ENCODE results near the gene ISLR2.

Gene ISLR2

GRCh38 chr15:74128785-74129585 lies 1.4 kb upstream of the ISLR2 start:
- no peak overlapping the region for H3K27ac ChIP-seq
- no peak for DNase-seq (ENCODE audit: low read depth, low spot score)

DNA sequence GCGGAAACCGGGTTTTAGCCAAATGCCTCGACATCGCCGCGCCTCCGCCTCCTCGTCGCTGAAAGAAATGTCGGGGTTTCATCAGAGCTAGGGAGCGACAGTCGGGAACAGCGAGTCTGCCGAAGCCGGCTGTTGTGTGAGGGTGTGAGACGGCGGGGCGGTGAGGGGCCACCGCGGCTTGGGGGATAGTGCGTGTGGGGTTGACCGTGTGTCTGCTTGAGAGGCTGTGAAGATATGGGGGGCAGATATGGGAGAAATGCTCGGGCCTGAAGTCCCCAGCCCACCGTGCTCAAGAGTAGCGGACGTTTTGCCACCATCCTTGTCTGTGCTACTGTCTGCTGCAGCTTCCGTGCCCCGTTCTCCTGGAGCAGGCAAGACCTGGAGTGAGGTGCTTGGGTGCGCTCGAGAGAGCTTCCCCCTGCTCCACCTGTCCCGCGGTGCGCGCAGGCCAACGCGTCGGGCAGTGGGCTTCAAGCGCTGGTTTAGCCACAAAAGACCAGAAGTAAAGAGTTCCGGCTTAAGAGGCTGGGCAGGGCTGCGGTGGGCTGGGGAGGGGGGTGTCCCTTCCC lies 716 bp upstream of the ISLR2 start:
- H3K27ac ChIP-seq, result no peak overlapping the region
- no peak for DNase-seq (ENCODE audit: low read depth, low spot score)

GRCh38 chr15:74130849-74131627 lies 652 bp downstream of the ISLR2 start:
- no peak for DNase-seq (ENCODE audit: low read depth, low spot score)
- no peak overlapping the region for H3K27ac ChIP-seq

GRCh38 chr15:74131628-74132413 lies 1.4 kb downstream of the ISLR2 start:
- no peak overlapping the region for H3K27ac ChIP-seq
- no peak for DNase-seq (ENCODE audit: low read depth, low spot score)

GRCh38 chr15:74132681-74133651 lies 2.6 kb downstream of the ISLR2 start:
- DNase-seq (ENCODE audit: low read depth, low spot score), result no peak
- no peak overlapping the region for H3K27ac ChIP-seq

GRCh38 chr15:74133694-74134386 lies 3.5 kb downstream of the ISLR2 start:
- no peak for DNase-seq (ENCODE audit: low read depth, low spot score)
- H3K27ac ChIP-seq, result no peak overlapping the region

DNA sequence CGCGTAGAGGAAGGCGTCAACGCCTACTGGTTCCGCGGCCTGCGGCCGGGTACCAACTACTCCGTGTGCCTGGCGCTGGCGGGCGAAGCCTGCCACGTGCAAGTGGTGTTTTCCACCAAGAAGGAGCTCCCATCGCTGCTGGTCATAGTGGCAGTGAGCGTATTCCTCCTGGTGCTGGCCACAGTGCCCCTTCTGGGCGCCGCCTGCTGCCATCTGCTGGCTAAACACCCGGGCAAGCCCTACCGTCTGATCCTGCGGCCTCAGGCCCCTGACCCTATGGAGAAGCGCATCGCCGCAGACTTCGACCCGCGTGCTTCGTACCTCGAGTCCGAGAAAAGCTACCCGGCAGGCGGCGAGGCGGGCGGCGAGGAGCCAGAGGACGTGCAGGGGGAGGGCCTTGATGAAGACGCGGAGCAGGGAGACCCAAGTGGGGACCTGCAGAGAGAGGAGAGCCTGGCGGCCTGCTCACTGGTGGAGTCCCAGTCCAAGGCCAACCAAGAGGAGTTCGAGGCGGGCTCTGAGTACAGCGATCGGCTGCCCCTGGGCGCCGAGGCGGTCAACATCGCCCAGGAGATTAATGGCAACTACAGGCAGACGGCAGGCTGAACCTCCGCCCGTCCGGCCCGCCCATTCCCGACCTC lies 4.1 kb downstream of the ISLR2 start:
- H3K27ac ChIP-seq, result no peak overlapping the region
- no peak for DNase-seq (ENCODE audit: low read depth, low spot score)

DNA sequence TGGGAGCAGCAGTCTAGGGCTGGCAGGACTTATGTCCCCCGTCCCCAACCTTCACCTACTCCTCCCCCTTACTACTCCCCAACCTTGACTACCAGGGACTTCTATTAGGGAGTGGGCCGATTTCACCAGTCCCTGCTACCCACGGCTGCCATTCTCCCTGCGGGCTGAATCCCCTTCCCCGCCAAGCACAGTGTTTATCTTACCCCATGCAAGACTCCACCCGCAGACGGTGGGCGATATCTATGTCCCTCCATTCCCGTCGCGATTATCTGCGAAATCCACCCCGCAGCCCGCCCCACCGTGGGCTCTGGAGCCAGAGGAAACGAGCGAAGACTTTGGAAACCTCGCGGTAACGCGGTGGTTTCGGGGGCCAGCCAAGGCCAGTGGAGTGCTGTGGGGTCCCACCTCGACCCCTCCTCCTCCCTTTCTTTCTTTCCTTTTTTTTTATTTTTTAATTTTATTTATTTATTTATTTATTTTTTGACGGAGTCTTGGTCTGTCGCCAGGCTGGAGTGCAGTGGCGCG lies 4.7 kb downstream of the ISLR2 start:
- no peak overlapping the region for H3K27ac ChIP-seq
- DNase-seq (ENCODE audit: low read depth, low spot score), result no peak

DNA sequence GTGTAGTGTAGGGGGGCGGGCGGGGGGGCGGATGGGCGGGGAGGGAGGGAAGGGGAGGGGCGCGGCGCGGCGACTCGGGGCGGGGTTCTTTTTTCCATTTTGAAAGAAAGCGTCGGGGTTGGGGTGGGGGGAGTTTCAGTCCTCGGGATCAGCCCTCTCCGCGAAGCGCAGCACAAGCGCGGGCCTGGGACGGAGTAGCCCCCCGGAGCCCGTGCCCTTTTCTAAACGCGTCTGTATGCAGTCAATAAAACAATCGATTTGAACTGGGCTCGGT lies 6.1 kb downstream of the ISLR2 start:
- DNase-seq (ENCODE audit: low read depth, low spot score), result no peak
- no peak overlapping the region for H3K27ac ChIP-seq

GRCh38 chr15:74136814-74137536 lies 6.6 kb downstream of the ISLR2 start:
- H3K27ac ChIP-seq, result no peak overlapping the region
- no peak for DNase-seq (ENCODE audit: low read depth, low spot score)

GRCh38 chr15:74137537-74137894 lies 7.1 kb downstream of the ISLR2 start:
- no peak for DNase-seq (ENCODE audit: low read depth, low spot score)
- no peak overlapping the region for H3K27ac ChIP-seq

DNA sequence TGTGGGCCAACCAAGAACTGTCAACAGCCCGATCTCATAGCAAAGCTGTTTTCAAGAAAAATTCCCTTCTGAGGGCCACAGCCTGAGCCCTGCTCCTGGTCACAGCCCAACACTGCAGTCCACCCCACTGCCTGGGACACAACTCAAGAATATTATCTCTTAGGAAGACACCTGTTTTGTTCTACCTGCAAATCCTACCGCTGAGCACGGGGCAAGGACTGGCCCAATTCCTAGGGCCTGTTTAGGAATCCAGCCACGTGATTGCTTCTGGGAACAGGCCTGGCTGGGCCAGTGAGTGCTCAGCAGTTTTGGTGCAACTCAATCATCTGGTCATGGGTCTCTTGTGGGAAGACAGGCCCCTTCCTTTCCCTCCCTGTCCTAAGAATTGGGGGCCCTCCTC lies 8.3 kb downstream of the ISLR2 start:
- DNase-seq (ENCODE audit: low read depth, low spot score), result no peak
- no peak overlapping the region for H3K27ac ChIP-seq

DNA sequence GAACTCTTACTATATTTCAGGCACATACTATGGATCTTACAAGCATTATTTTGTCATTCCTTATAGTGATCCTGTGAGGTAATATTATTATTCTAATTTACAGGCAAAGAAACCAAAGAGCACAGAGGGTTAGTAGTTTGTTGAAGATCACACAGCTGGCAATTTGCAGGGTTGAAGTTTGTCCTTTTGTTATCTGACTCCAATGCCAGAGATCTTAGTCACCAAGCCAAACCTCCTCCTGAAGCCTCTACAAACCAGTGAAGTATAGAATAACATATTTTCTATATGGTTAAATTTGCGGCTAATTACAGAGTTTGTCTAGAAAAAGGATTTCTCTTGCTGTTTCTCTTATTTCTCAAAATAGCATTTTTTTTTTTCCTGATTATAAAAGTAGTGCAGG lies 11.2 kb downstream of the ISLR2 start:
- no peak overlapping the region for H3K27ac ChIP-seq
- DNase-seq (ENCODE audit: low read depth, low spot score), result no peak

DNA sequence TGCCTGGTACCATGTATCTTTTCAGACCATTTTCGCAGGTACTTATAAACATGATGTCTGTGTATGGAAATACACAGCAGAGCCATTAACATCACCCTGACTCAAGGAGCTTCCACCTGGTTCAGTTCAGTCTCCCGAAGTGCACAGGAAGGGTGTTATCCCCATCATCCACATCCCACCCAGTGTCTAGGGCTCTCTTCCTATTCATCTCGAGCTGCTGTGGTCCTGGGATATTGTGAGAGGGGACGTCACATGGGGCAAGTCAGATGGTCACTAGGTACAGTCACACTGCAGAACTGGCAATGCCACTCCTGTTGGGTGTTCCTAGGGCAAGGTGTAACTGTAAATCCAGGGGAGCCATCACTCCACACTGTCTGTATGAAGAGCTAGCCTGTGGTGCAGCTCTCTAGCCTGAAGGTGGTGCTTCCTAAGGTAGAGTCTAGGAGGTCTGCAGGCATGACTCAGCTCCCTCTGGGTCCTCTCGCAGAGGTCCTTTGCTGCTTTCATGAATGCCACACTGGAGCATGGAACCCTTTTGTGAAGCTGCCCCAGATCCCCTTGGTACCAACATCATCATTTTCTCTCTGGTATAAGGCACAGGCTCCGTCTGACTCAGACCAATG lies 13.9 kb downstream of the ISLR2 start:
- no peak for DNase-seq (ENCODE audit: low read depth, low spot score)
- H3K27ac ChIP-seq, result no peak overlapping the region

GRCh38 chr15:74146277-74146800 lies 16.0 kb downstream of the ISLR2 start:
- no peak overlapping the region for H3K27ac ChIP-seq
- DNase-seq (ENCODE audit: low read depth, low spot score), result no peak

GRCh38 chr15:74147051-74147450 lies 16.7 kb downstream of the ISLR2 start:
- no peak overlapping the region for H3K27ac ChIP-seq
- no peak for DNase-seq (ENCODE audit: low read depth, low spot score)

- no peak for DNase-seq (ENCODE audit: low read depth, low spot score)
- no peak overlapping the region for H3K27ac ChIP-seq
These were observed 25.5 kb downstream of the ISLR2 start for GRCh38 chr15:74155766-74156417.

Data from epithelial cell of prostate (primary cell).